CD4-positive, alpha-beta T cell treated with Interleukin-1 beta for 1 hour (primary cell): ENCODE data around the gene IGSF3.
"Not testable (repeated sequence)": the region's sequence is repeated elsewhere in the genome, so short reads cannot be mapped to it uniquely, and the experiment has no call there.

Experiments
- DNase-seq, 2 donors: peaks; one replicate each; pipeline ENCODE4 v3.0.0-alpha.2; 2020 to 2022

The IGSF3 gene

GRCh38 chr1:116572771-116573430, 94.6 kb downstream of the IGSF3 start:
- no peak for DNase-seq

- no peak for DNase-seq
These were observed 95.4 kb downstream of the IGSF3 start for GRCh38 chr1:116572099-116572498.

GRCh38 chr1:116571215-116571919, 96.2 kb downstream of the IGSF3 start:
- peak in 1 of 2 donors; percentile 32 for DNase-seq

- DNase-seq, result peak; percentile 84 to 88
These were observed 96.9 kb downstream of the IGSF3 start, which contains the start of gene CD58 for GRCh38 chr1:116570358-116571214. Gene CD58, minus strand, starts transcription at chr1:116571026. Its CDS starts 54 bp downstream, at chr1:116570972.

- DNase-seq, result peak; percentile 58 to 70
These were observed 97.7 kb downstream of the IGSF3 start for GRCh38 chr1:116569776-116570357.

- DNase-seq, result no peak
These were observed 98.2 kb downstream of the IGSF3 start for GRCh38 chr1:116569381-116569670.

- DNase-seq, result peak in 1 of 2 donors; percentile 20
These were observed 98.7 kb downstream of the IGSF3 start for GRCh38 chr1:116568662-116569380.

- DNase-seq, result no peak
These were observed 99.5 kb downstream of the IGSF3 start for GRCh38 chr1:116567790-116568661.

GRCh38 chr1:116565222-116565621, 102.3 kb downstream of the IGSF3 start:
- DNase-seq, result no peak

GRCh38 chr1:116564426-116564825, 103.1 kb downstream of the IGSF3 start:
- DNase-seq, result no peak

GRCh38 chr1:116562465-116562864, 105.1 kb downstream of the IGSF3 start:
- not testable (repeated sequence) for DNase-seq

- no peak for DNase-seq
These were observed 106.0 kb downstream of the IGSF3 start for GRCh38 chr1:116561563-116561962.

- DNase-seq, result no peak
These were observed 106.6 kb downstream of the IGSF3 start for GRCh38 chr1:116560704-116561490.

- no peak for DNase-seq
These were observed 108.2 kb downstream of the IGSF3 start for GRCh38 chr1:116559304-116559761.

GRCh38 chr1:116558571-116558970, 109.0 kb downstream of the IGSF3 start:
- DNase-seq, result no peak

- peak in 1 of 2 donors; percentile 30 for DNase-seq
These were observed 109.4 kb downstream of the IGSF3 start for GRCh38 chr1:116558140-116558549.

- DNase-seq, result no peak
These were observed 110.1 kb downstream of the IGSF3 start for GRCh38 chr1:116557323-116557878.

GRCh38 chr1:116556289-116557006, 111.1 kb downstream of the IGSF3 start:
- DNase-seq, result peak; percentile 72 to 78

GRCh38 chr1:116554924-116555323, 112.6 kb downstream of the IGSF3 start:
- DNase-seq, result no peak
